Measurements from ENCODE around the gene FER. TPM values are rescaled to one million over a fixed set of nuclear protein-coding genes. Genes with fewer than 3 reads are reported as not detected.
A peak's percentile ranks its signal among the peaks of the same experiment; 100 is the strongest.

The FER gene
- total and polyA plus RNA-seq, 10 donors: 0.96 to 38.8 (median 21.2) TPM

DNA sequence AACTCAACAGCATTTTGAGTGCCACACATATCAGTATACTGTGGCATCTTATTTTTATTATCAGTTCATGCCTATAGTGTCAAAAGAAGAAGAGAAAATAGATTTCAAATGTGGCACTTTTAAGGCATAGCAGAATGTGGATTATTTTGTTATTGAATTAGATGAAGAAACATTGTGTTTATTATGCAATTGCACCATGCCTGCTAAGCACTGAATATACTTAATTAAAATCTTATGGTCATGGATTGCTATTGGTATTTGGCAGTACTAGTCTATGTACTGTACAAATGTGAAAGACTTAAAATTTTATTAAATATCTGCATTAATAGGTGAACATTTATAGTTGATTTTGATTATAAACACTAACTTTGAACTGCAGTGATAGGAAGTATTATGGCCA is 128.8 kb downstream of the FER start:
- H3K36me3 ChIP-seq: peaks cover 0 to 8% (median 0%) of the 10 kb centered on the region in 6 donors
- intact Hi-C loops (cut with DNase I; ENCODE audit: low total_unique reads): no loop called here
- no peak for TF ChIP-seq POLR2AphosphoS5 (IDR thresholded peaks at IDR 0.05)
- TF ChIP-seq, protein P1, sequence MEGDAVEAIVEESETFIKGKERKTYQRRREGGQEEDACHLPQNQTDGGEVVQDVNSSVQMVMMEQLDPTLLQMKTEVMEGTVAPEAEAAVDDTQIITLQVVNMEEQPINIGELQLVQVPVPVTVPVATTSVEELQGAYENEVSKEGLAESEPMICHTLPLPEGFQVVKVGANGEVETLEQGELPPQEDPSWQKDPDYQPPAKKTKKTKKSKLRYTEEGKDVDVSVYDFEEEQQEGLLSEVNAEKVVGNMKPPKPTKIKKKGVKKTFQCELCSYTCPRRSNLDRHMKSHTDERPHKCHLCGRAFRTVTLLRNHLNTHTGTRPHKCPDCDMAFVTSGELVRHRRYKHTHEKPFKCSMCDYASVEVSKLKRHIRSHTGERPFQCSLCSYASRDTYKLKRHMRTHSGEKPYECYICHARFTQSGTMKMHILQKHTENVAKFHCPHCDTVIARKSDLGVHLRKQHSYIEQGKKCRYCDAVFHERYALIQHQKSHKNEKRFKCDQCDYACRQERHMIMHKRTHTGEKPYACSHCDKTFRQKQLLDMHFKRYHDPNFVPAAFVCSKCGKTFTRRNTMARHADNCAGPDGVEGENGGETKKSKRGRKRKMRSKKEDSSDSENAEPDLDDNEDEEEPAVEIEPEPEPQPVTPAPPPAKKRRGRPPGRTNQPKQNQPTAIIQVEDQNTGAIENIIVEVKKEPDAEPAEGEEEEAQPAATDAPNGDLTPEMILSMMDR (IDR thresholded peaks at IDR 0.05 in 8 of 11, conservative IDR thresholded peaks at IDR 0.05 in 3 of 11): no peak
- H3K27ac ChIP-seq: no peak overlapping the region
- H3K27me3 ChIP-seq (replicated peaks in 1 of 7): no peaks in the 10 kb centered on the region
- H3K9me3 ChIP-seq: no peaks in the 10 kb centered on the region
- H3K4me3 ChIP-seq: no peak overlapping the region
- no peaks in the 10 kb centered on the region for H3K4me1 ChIP-seq
- no peak for DNase-seq

DNA sequence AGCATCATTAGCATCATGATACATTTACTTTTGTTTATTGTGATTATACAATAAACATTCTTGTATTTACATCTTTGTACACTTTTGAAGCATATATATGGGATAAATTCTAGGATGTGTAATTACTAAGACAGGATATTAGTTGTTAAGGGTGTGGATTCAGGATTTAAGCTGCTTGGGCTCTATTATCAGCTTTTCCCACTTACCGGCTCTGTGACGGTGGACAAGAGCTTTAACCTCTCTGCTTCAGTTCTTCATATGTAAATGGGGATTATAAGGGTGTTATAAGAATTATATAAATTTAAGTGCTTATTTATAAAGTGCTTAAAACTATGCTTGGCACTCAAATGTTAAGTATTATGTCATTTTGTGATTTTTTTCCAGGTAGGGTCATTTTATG is 131.1 kb downstream of the FER start:
- TF ChIP-seq, protein P1 (IDR thresholded peaks at IDR 0.05 in 8 of 11, conservative IDR thresholded peaks at IDR 0.05 in 3 of 11): no peak
- Histone ChIP-seq H3K4me1 (no peaks in the 10 kb centered on the region), H3K4me3 (no peak overlapping the region), H3K27me3 (replicated peaks in 1 of 7) (no peaks in the 10 kb centered on the region), H3K9me3 (no peaks in the 10 kb centered on the region), H3K27ac (no peak overlapping the region), H3K36me3 (peaks cover 0 to 2% (median 0%) of the 10 kb centered on the region in 6 donors)
- intact Hi-C loops (cut with DNase I; ENCODE audit: low total_unique reads): no loop called here
- 94 to 98% (median 97%) methylated on average over 2 of the region's 2 CpGs for WGBS, 5 donors
- no peak for DNase-seq

DNA sequence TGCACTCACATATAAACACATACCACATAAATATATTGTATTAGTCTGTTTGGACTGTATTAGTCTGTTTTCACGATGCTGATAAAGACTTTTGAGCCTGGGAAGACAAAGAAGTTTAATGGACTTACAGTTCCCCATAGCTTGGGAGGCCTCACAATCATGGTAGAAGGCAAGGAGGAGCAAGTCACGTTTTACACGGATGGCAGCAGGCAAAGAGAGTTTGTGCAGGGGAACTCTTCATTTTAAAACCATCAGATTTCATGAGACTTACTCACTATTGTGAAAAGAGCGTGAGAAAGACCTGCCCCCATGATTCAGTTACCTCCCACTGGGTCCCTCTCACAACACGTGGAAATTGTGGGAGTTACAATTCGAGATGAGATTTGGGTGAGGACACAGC is 133.4 kb downstream of the FER start:
- intact Hi-C loops (cut with DNase I; ENCODE audit: low total_unique reads): no loop called here
- Histone ChIP-seq H3K4me1 (no peaks in the 10 kb centered on the region), H3K27me3 (replicated peaks in 1 of 7) (no peaks in the 10 kb centered on the region), H3K4me3 (no peak overlapping the region), H3K36me3 (no peaks in the 10 kb centered on the region), H3K27ac (no peak overlapping the region), H3K9me3 (no peaks in the 10 kb centered on the region)
- WGBS, 5 donors: 86 to 93% (median 91%) methylated on average over 6 of the region's 6 CpGs
- TF ChIP-seq POLR2A (IDR thresholded peaks at IDR 0.05) (no peak), POLR2AphosphoS5 (IDR thresholded peaks at IDR 0.05) (no peak)
- TF ChIP-seq, protein P1 (IDR thresholded peaks at IDR 0.05 in 8 of 11, conservative IDR thresholded peaks at IDR 0.05 in 3 of 11): no peak
- no peak for DNase-seq

DNA sequence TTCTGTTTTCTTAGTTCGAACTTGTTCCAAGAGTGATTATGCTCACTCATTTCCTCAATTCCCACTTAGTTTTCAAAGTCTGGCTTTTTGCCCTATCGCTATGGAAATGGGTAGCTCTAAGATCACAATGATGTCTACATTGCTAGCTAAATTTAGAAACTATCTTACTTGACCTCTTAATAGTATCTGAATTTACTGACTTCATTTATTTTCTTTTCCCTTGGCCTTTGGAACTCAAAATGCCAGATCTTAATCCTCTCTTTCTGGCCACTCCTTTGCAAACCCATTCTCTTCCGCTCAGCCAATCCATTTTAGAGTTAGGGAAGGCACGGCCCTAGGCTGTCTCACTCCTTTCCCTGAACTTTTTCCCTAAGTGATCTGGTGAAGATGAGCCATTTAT is 137.0 kb downstream of the FER start:
- no peak for TF ChIP-seq POLR2A (IDR thresholded peaks at IDR 0.05)
- TF ChIP-seq, protein P1 (IDR thresholded peaks at IDR 0.05 in 8 of 11, conservative IDR thresholded peaks at IDR 0.05 in 3 of 11): no peak
- TF ChIP-seq POLR2AphosphoS5 (IDR thresholded peaks at IDR 0.05): no peak
- peak overlapping the region in 3 of 8 donors; percentile 5 to 37 (median 17) for H3K27ac ChIP-seq

More for the DNA sequence above, 137.0 kb downstream of the FER start:
- no peaks in the 10 kb centered on the region for H3K36me3 ChIP-seq
- H3K4me1 ChIP-seq: no peaks in the 10 kb centered on the region
- WGBS, 5 donors: 66 to 74% (median 70%) methylated on average over 4 of the region's 4 CpGs
- no peak overlapping the region for H3K4me3 ChIP-seq
- no peaks in the 10 kb centered on the region for H3K9me3 ChIP-seq
- intact Hi-C loops (cut with DNase I; ENCODE audit: low total_unique reads): no loop called here
- H3K27me3 ChIP-seq (replicated peaks in 1 of 7): no peaks in the 10 kb centered on the region
- no peak for DNase-seq
